Cardiac septum (tissue), 1 donor: ENCODE data around the gene UBLCP1. TPM values are rescaled to one million over a fixed set of nuclear protein-coding genes. Genes with fewer than 3 reads are reported as not detected.
"Not testable (repeated sequence)": the region's sequence is repeated elsewhere in the genome, so short reads cannot be mapped to it uniquely, and the experiment has no call there.

Experiments
- DNase-seq: peaks from one replicate; pipeline ENCODE4 v3.0.0-alpha.2; 2020; ENCODE audit warnings: low spot score
- intact Hi-C: fragments of 100-400 bp; cut with DNase I; formaldehyde crosslinking; loops from one replicate; pipeline ENCODE4 v1.14.0; 2022
- total RNA-seq: library from RNA; stranded (reverse); fragmentation: NEBNext Ultra II Directional; extraction: Animal tissue kit (Norgen Biotek cat#: 25700); gene quantifications from one replicate; pipeline ENCODE4 v1.2.1, GENCODE V29; 2021
- donor health status: DM: no; HTN: no; CAD: no.

Gene UBLCP1
- total RNA-seq, 1 donor from 2014 or later = 15.9 TPM

DNA sequence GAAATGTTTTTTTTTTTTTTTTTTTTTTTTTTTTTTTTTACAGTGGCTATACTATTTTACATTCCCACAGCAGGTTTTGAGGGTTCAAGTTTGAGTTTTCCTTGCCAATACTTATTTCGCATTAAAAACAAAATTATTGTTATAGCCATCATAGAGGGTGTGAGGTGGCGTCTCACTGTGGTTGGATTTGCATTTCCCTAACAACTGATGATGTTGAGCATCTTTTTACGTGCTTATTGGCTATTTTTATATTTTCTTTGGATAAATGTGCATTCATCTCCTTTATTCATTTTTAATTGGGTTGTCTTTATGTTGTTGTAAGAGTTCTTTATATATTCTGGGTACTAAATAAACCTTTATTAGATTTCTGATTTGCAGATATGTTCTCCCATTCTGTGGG is 18.9 kb upstream of the UBLCP1 start:
- intact Hi-C loops = no loop called here
- no peak for DNase-seq

- intact Hi-C loops = no loop called here
These were observed 18.2 kb upstream of the UBLCP1 start for GRCh38 chr5:159244890-159245289.

DNA sequence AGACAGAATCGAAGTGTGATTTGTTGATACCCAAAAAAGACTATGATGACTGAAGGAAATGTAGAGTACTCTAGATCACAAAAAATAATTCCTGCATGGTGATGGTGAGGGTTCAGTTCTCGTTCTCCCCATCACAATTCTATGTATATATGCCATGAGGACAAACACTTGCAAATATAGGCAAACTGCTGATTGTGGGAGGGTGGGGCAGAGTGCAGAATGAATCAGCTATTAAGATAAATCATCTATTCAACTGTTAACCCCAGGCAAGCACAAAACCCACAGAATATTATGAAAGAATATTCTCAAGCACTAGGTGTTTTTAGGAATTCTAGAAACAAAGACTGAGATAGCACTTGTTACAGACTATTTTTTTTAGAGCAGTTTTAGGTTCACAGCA is 13.9 kb upstream of the UBLCP1 start:
- intact Hi-C loops = no loop called here

More at GRCh38 chr5:159244890-159245289, 18.2 kb upstream of the UBLCP1 start:
- DNase-seq = no peak

DNA sequence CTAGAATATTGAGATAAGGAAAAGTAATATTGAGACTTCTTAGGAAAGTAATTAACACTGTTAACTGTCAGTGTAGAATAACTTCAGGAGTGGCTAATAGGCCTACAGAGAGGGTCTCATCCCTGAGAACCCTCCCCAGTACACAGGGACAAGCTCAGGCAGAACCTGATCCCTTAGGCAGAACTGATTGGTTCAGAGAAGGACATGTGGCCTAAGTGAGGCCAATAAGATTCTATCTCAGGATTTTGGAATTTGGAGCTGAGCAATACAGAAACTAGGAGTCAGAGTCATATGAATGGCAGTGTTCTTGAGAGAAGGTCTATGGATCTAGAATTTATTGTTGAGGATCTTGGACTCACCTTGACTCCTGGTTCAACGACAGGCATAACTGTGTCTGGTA is 10.9 kb upstream of the UBLCP1 start:
- intact Hi-C loops = no loop called here
- DNase-seq = no peak

More for the DNA sequence above, 13.9 kb upstream of the UBLCP1 start:
- DNase-seq = no peak

GRCh38 chr5:159257007-159257406 is 6.1 kb upstream of the UBLCP1 start:
- no peak for DNase-seq
- intact Hi-C loops = no loop called here

DNA sequence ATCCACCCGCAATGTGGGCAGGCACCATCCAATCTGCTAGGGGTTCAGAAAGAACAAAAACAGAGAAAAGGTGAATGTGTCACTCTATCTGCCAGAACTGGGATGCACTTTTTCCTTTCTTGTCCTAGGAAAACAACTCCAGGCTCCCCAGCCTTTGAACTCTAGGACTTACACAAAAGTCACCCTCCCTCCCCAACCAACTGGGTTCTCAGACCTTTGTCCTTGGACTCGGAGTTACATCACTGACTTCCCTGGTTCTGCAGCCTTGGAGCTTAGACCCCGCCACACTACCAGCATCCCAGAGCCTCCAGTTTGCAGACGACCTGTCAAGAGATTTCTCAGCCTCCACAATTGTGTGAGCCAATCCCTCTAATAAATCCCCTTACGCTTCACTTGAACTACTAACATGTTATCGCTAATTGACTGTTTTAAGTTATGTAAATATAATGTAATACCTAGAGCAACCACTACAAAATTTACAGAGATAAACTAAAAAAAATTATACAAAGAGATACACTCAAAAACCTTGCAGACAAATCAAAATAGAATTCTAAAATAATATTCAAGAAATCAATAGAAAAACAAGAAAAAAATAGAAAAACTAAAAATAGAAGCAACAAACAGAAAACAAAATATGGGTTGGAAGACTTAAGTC is 5.3 kb upstream of the UBLCP1 start:
- intact Hi-C loops = no loop called here
- DNase-seq = no peak

GRCh38 chr5:159258361-159258760 is 4.7 kb upstream of the UBLCP1 start:
- intact Hi-C loops = no loop called here
- no peak for DNase-seq

DNA sequence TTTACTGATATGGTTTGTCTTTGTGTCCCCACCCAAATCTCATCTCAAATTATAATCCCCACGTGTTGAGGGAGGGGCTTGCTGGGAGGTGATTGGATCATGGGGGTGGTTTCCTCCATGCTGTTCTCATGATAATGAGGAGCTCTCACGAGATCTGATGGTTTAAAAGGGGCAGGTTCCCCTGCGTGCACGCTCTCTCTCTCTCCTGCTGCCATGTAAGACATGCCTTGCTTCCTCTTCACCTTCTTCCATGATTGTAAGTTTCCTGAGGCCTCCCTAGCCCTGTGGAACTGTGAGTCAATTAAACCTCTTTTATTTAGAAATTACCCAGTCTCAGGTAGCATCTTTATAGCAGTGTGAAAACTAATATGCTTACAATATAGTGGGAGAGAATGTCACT is 2.9 kb upstream of the UBLCP1 start:
- intact Hi-C loops = loop anchor here (5.0 kb wide), 2 partner anchors 88 to 103 kb away; no protein-coding TSS in a partner anchor
- DNase-seq = not testable (repeated sequence)

- no peak for DNase-seq
- intact Hi-C loops = loop anchor here (5.0 kb wide), 2 partner anchors 90 to 105 kb away; no protein-coding TSS in a partner anchor
These were observed 625 bp upstream of the UBLCP1 start for GRCh38 chr5:159262472-159262858.

DNA sequence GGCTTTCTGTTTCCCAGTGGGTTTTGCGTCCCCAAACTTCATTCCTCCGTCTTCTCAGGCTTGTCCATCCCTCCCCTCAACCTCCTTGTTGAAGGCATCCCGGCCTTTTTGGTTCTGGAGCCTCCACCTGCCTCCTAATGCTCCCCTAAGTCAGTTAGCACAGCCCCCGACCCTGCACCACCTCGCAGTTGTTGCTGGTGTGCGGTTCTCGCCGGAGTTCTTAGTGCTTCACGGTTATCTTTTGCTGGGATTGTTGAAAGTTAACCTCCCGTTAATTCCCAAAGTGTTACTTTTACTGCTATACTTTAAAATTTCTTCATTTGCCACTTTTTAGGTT is 447 bp downstream of the UBLCP1 start:
- DNase-seq = no peak
- intact Hi-C loops = loop anchor here (1.0 to 5.0 kb wide), 3 partner anchors 54 to 106 kb away; partner anchors contain the start of gene RNF145

- DNase-seq, intact Hi-C loops: not testable (repeated sequence)
These were observed 3.7 kb downstream of the UBLCP1 start for GRCh38 chr5:159266764-159267163.

- no peak for DNase-seq
- intact Hi-C loops = no loop called here
These were observed 6.6 kb downstream of the UBLCP1 start for GRCh38 chr5:159269723-159270122.

- no peak for DNase-seq
- intact Hi-C loops = no loop called here
These were observed 10.8 kb downstream of the UBLCP1 start for GRCh38 chr5:159273923-159274322.

DNA sequence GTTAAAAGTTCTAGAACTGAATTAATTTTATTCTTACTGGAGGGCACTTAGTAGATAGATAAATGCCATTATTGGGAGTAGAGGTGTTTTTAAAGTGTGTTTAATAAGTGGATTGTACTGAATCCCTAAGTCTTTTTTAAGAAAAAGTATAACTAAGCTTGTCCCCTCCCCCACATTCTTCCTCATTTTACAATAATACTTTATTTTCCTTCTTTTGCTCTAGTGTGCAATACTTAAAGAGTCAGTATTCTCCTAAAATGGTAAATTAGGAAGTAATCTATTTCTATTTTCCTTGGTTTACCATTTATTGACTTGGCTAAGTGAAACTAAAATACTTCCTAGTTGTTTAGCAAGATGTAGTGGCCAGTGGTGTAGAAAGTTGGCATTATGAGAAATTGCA is 11.6 kb downstream of the UBLCP1 start:
- DNase-seq = no peak
- intact Hi-C loops = no loop called here

DNA sequence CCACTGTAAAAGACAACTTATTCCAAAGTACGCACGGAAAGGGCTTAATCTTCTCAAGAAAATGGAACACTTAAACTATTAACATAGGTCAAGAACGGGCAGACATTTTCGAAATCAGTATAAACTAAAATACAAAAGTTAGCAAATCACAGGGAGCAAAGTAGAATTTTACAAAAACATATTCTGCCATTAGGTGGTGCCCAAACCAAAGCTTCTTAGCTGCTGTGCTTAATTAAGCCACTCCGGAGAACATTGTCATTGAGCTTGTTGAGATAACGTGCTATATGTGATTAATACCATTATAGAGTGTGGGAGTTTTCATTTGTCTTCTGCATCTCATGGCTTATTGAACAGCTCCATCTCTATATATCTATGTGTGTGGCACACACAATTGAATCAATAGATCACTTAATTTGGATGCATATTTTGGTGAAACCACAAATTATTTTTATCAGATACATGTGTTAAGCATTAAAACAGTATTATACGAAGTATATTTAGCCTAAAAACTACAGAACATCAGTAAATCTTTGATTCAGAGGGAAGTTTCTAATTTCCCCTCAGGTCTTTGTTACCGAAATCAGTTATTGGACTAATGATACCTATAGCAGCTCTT is 23.4 kb downstream of the UBLCP1 start:
- intact Hi-C loops = loop anchor here (10.0 kb wide), 1 partner anchor 698 kb away; no protein-coding TSS in a partner anchor
- no peak for DNase-seq

DNA sequence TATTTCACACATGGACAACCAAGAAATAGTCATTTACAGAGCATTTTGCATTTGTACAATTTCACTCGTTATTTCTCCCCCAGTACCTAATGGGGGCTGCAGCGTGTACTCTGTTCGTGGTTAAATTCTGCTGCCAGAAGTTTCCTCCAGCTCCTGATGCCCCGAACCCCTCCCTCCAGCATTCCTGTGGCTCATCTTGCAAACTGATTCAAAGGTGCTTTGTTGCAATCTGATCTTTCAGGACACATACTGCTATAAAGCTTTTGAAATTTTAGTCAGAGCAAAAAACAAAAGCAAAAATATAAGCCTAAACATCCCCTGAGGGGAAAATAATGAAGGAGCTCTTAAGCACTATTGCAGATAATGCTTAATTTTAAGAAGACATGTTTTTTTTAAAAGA is 27.7 kb downstream of the UBLCP1 start:
- intact Hi-C loops = no loop called here
- DNase-seq = no peak

DNA sequence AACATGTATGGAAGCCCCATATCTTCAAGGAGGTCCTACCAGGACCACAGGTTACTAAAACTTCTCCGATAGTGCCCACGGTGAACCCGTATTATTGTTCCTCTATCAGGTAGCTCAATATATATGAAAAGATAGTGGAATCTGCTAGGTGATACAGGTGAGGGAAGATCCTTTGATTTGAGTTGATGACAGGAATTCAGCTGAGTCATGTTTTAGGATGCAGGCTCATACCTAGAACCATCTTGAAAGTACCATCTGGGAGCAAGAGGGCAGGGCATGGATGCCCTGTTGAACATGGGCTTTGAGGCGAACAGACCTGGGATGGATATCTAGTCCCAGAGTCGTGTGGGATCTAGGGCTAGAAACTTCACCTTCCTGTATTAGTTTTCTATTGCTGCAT is 31.8 kb downstream of the UBLCP1 start:
- no peak for DNase-seq
- intact Hi-C loops = no loop called here

DNA sequence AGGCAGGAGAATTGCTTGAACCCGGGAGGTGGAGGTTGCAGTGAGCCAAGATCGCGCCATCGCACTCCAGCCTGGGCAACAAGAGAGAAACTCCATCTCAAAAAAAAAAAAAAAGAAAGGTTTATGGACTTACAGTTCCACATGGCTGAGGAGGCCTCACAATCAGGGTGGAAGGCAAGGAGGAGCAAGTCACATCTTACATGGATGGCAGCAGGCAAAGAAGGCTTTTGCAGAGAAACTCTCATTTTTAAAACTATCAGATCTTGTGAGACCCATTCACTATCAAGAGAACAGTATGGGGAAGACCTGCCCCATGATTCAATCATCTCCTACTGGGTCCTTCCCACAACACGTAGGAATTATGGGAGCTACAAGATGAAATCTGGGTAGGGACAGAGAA is 34.2 kb downstream of the UBLCP1 start:
- intact Hi-C loops = not testable (repeated sequence)

DNA sequence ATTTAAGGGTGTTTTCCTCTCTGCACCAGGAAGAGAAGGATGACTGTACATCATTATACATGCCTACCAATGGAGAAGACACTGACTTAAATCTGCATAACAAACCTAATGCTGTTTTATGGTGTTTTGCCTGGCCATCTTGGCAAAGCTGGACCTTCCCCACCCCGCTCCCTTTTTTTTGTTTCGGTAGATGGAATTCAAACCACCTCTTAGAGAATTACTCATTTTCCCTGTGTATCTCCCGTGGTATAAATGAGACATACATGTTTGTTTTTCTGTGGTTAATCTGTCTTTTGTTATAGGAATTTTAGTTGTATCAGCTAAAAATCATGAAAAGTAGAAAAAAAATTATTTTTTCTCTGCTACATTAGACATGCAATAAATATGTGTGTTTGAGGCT is 38.4 kb downstream of the UBLCP1 start:
- DNase-seq = no peak
- intact Hi-C loops = no loop called here

More for the DNA sequence above, 34.2 kb downstream of the UBLCP1 start:
- DNase-seq = not testable (repeated sequence)

- DNase-seq, intact Hi-C loops: not testable (repeated sequence)
These were observed 39.1 kb downstream of the UBLCP1 start for GRCh38 chr5:159301929-159302860.
